ENCODE results near the gene PLCD3. TPM values are rescaled to one million over a fixed set of nuclear protein-coding genes. Genes with fewer than 3 reads are reported as not detected.

PLCD3 gene
- total and polyA plus RNA-seq, 10 of the 15 experiments (the other 5 are each of a cell fraction or from before 2014, with no cell fraction given) = 0.02 to 1.6 (median 0.44) TPM

GRCh38 chr17:45145035-45145389 lies 12.7 kb upstream of the PLCD3 start:
- no peaks in the 10 kb centered on the region for H4K20me1 ChIP-seq (ENCODE audit: control insufficient read depth, insufficient read depth)
- H3K9ac ChIP-seq (ENCODE audit: control insufficient read depth, insufficient read depth, low read length) = no peak overlapping the region; the same call in 1 of the 2 replicates
- no peak overlapping the region for H3K27ac ChIP-seq (ENCODE audit: control insufficient read depth, insufficient read depth)
- WGBS (ENCODE audit: insufficient coverage, insufficient replicate concordance, low lambda C conversion rate, missing lambda C conversion rate) = 98% methylated on average over 8 of the region's 8 CpGs
- DNase-seq (ENCODE audit: low read depth, low spot score) (no peak), FAIRE-seq (no peak), ATAC-seq (no peak)
- no peak overlapping the region for H2AFZ ChIP-seq (ENCODE audit: control insufficient read depth, low read depth, low read length)
- H3K9me3 ChIP-seq (replicated peaks; ENCODE audit: control insufficient read depth, insufficient read depth, low read length) = no peaks in the 10 kb centered on the region
- H3K4me1 ChIP-seq (ENCODE audit: control insufficient read depth, insufficient read depth, low read length) = peaks cover 18% of the 10 kb centered on the region
- POLR2A ChIA-PET = interaction anchor here (0.6 to 1.6 kb wide), 4 partner anchors 9 to 87 kb away, joined by 3 to 6 read pairs (median 4); partner anchors contain the start of genes ACBD4 and HEXIM2
- RAD21 ChIA-PET (ENCODE audit: unreplicated experiment) = interaction anchor here (0.6 to 1.7 kb wide), 3 partner anchors 9 to 254 kb away, joined by 3 to 10 read pairs (median 4); partner anchors contain the start of gene ACBD4
- in situ Hi-C loops (cut with MboI) = no loop called here
- H3K4me2 ChIP-seq (ENCODE audit: control insufficient read depth, insufficient read depth) = peak overlapping the region; percentile 87
- no peaks in the 10 kb centered on the region for H3K36me3 ChIP-seq (ENCODE audit: control insufficient read depth in 2 of 2, insufficient read depth in 2 of 2, low read length in 1 of 2)
- peak overlapping the region; percentile 67; the same call in 1 of the 2 replicates for H3K4me3 ChIP-seq
- TF ChIP-seq HDAC2 (IDR thresholded peaks at IDR 0.05) (no peak), RAD21 (IDR thresholded peaks at IDR 0.05; ENCODE audit: insufficient read depth, low read depth, low read length) (no peak), EZH2 (IDR thresholded peaks at IDR 0.05; ENCODE audit: borderline replicate concordance, control insufficient read depth, low read depth, low read length) (no peak), NFYB (IDR thresholded peaks at IDR 0.05; ENCODE audit: insufficient read depth, low read depth, low read length) (no peak), RFX5 (IDR thresholded peaks at IDR 0.05; ENCODE audit: low read depth, low read length) (no peak), NBN (IDR thresholded peaks at IDR 0.05) (no peak), IKZF2 (IDR thresholded peaks at IDR 0.05) (no peak), ZSCAN29 (IDR thresholded peaks at IDR 0.05) (no peak), SREBF2 (IDR thresholded peaks at IDR 0.05; ENCODE audit: low read length) (no peak), HDAC6 (IDR thresholded peaks at IDR 0.05; ENCODE audit: unreplicated experiment) (no peak), CBX3 (IDR thresholded peaks at IDR 0.05; ENCODE audit: borderline replicate concordance, low read depth) (no peak), MEF2B (IDR thresholded peaks at IDR 0.05; ENCODE audit: partially characterized antibody, poor library complexity, severe bottlenecking) (no peak), IRF4 (IDR thresholded peaks at IDR 0.05; ENCODE audit: low read depth, low read length) (no peak)
- peaks cover 26% of the 10 kb centered on the region for H3K79me2 ChIP-seq (ENCODE audit: control insufficient read depth, insufficient read depth, low read length)
- BruUV-seq (replicated peaks) = no TSS peak
- intact Hi-C loops (cut with micrococcal nuclease; ENCODE audit: unreplicated experiment) = loop anchor here (5.0 kb wide), 1 partner anchor 157 kb away; no protein-coding TSS in a partner anchor
- H3K27me3 ChIP-seq (replicated peaks in 1 of 2; ENCODE audit: control insufficient read depth in 2 of 2, insufficient read depth in 2 of 2, low read length in 1 of 2) = no peaks in the 10 kb centered on the region
- SMC1A ChIA-PET (ENCODE audit: uncharacterized antibody, unreplicated experiment) = interaction anchor here (1.2 to 1.5 kb wide), 2 partner anchors 10 to 17 kb away, joined by 5 to 10 read pairs; partner anchors contain the start of genes ACBD4 and HEXIM2
- CTCF ChIA-PET = interaction anchor here (0.6 to 11.0 kb wide), 3 partner anchors 10 to 53 kb away, joined by 3 to 280 read pairs (median 6); partner anchors contain the start of genes ACBD4 and HEXIM2
